Right forelimb (tissue), 1 donor: ENCODE data around the gene PRPF38A.

Experiments
- DNase-seq: peaks from one replicate; pipeline ENCODE4 v3.0.0-alpha.2; 2018

PRPF38A gene

DNA sequence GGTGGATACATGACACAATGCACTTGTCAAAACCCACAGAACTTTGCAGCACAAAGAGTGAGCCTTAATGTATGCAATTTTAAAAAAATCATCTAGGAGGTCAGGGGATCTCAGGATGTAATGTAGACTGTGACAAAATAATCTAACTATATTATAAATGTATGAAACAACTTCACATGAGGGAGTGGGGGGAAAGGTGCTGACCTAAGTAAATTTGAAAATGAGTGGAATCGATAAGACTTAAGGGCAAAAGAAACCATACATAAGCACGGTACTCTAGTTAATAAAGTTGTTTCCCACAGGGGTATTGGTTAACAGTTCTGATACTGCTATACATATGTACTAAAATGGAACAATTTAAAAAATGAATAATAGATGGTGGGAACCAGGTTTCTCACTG lies 64.7 kb downstream of the PRPF38A start:
- DNase-seq, result no peak
